HG03066 (cell line): Measurements from ENCODE around the gene DRD3.

Experiments used
- ATAC-seq: cut with Tn5 transposase; IDR thresholded peaks from one replicate; pipeline ENCODE4 v1.9.1; 2021; ENCODE audit warnings: low read depth; ENCODE audit not compliant: unreplicated experiment

DRD3 gene

DNA sequence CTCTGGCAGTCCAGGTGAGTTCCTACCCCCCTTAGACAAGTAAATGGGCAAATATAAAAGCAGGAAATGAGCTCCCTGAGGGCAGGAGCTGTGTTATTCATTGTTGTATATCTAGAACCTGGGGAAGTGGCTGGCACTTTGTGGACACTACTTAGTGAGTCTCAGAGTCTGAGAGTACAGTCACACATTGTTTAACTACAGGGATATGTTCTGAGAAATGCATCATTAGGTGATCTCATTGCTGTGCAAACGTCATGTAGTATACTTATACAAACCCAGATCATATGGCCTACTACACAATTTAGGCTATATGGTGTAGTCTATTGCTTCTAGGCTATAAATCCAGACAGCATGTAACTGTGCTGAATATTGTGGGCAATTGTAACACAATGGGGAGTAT, 52.4 kb downstream of the DRD3 start:
- no peak for ATAC-seq

DNA sequence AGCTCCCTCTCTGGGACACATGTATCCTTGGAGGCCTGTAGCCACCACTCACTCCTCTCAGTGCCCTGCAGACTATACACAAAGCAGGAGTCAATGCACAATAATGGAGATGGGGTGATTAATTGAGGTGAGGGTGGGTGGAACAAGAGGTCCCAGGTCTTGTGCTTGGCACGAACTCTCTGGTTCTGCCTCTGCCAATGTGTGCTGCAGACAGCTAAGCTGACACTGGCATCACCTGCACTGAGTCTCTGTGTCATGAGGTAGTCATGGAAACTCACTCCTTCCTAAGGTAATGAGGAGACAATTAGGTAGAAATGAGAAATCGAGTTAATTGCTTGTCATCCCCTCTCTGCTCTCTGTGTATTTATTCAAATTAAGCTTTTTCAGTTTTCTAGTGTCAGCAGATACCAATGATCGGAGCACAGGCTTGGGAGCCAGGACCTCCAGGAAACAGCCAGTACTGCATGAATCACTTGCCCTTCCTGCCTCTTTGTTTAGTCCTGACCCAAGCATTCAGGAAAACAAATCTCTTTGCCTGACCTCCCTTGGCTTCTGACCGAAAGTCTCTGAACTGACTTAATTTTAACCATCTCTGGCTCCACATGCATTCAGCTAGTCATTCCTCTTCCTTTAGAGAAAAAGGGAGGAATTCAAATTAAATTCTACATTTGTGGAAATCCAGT, 56.7 kb downstream of the DRD3 start:
- ATAC-seq, result no peak

DNA sequence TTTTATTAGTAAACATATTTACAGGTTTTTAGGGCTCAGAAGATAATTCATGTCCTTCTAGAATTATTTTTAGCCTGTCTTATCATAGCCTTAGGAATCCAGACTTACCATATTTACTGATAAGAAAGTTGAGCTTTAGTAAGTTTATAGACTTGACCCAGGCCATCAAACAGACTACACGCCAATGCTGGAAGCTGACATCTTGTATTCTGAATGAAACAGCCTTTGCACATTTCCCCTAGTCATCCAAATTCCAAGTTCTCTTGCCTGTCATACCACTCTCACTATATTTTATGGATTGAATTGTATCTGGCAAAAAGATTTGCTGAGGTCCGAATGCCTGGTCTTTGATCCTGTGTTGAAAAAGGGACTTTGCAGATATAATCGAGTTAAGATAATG, 58.6 kb downstream of the DRD3 start:
- ATAC-seq, result no peak

DNA sequence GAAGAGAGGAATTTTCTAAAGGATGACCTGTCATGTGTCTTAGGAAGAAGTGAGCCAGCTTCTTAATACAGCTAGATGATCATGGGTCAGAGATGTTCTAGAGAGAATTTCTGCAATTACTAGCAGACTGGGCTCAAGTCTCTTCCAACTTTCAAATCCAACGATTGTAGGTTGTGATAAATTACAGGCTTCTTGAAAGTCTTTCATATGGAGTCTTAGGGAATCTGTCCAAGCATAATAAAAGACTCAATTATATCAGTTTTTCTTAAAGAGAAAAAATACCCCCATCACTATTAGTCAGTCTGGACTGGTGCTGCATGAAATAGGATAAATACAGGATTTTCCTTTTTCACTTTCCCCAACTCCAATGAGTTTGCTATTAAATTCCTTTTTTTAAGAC, 59.1 kb downstream of the DRD3 start:
- ATAC-seq, result no peak

DNA sequence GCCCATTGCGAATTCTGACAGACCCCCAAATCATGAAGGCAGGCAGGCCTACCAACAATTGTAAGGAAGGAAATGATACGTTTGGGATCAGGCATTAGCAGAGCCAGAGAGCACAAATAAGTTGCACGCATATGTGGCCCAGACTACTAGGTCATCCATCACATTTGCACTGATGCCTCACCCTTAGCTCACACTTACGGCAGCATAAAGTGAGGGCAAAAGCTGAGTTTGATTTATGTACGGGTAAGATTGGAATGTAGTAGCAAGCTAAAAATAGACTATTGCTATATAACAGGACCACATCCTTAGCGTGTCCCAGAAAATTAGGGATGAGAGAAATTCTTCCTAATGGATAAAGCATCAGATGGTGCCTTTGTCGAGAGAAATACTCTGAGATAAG, 63.7 kb downstream of the DRD3 start:
- no peak for ATAC-seq

DNA sequence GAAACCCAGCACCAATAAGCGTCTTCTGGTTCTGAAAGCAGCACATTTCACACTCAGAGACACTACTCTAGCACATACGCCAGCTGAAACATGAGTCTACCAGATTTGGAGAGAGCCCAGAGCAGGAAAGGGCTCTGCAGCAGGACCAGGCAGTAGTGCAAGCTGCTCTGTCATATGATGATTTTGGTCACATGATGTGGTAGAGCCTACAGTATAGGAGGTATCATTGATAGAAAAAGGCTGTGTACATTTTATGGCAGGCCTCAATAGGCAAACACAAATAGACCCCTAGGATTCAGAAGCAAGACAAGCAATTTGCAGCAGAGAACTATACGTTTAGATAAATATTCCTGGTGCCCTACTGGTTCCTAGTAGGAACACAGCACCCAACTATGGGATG, 64.1 kb downstream of the DRD3 start:
- ATAC-seq, result no peak

DNA sequence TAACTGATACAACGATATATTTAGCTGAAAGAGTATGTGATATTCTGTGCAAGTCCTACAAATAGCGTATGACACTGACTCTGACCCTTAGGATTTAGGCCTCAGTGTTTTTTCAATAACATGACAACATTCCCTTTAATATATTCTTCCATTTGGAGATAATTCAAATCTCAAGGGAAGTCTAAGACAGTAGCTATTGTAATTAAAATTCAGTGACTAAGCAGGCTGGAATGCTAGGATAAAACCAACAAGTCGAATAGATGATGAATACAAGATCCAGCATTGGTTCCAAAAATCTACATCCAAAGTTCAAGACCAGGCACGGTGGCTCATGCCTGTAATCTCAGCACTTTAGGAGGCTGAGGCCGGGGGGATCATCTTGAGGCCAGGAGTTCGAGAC, 66.2 kb downstream of the DRD3 start:
- ATAC-seq, result no peak

DNA sequence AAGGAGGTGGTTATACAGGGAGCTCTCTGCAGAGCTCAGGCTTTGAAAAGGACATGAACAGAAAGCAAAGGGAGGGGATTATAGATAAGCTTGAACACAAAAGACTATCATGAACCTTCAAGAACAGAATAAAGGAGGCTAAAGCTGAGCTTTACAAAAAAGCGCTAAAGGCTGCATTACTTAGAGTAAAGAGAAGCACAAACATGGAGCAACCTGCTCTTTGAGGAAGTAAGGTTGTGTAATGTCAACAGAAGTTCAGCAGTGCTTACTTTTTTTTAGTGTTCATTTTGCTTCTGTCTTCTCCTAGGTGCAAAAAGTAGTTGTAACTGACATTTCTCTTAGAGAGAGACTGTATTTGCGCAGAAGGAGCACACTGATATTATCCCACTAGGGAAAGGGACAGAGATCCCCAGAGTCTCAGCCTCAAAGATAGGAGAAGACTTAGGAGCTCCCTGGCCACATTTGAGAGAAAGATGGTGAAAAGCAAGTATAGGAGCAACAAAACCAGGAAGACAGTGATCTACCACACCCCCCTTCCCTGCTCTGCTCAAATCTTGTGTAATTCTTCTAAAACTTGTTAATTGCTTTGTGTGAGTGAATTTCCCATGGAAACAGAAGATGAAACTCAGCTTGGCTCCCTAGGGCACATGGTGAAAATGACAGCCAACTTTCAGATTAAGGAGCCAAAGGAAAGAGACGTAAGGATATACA, 67.6 kb downstream of the DRD3 start:
- ATAC-seq, result no peak

DNA sequence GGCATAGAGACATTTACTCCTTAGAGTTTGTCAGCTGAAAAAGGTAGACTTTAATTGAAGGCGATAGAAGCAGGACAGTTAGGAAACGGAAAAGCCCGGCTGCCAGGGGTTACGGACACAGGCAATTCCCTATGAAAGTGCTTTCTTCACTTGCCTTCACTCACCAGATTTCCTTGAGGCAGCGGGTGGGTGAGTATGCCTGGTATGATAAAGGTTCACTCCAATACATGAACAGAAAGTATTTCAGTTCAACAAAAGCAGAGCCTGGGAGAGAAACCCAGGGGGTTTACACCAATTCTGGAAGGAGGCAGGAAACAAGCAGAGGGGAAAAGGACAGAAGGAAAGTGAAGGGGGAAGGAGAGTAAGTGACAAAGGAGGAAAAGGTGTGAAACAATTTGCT, 68.4 kb downstream of the DRD3 start:
- ATAC-seq, result no peak

DNA sequence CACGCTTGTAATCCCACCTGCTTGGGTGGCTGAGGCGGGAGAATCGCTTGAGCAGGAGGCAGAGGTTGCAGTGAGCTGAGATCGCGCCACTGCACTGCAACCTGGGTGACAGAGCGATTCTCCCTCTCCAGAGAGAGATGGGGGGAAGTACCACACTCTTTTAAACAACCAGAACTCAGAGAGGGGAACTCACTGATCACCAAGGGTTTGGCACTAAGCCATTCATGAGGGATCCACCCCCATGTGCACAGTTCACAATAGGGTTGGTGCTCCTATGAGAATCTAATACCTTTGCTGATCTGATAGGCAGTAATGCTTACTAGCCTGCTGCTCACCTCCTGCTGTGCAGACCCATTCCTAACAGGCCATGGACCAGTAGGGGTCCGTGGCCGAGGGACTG, 70.7 kb downstream of the DRD3 start:
- ATAC-seq, result no peak

DNA sequence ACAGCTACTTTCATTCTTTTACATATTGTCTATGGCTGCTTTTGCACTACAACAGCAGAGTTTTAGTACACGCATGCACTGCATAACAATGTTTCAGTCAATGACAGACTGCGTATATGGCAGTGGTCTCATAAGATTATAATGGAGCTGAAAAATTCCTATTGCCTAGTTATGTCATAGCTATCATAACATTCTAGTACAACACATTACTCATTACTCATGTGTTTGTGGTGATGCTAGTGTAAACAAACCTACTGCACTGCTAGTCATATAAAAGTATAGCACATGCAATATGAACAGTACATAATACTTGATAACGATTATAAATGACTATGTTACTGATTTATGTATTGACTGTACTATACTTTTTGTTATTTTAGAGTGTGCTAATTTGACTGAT, 74.4 kb downstream of the DRD3 start:
- ATAC-seq, result no peak

DNA sequence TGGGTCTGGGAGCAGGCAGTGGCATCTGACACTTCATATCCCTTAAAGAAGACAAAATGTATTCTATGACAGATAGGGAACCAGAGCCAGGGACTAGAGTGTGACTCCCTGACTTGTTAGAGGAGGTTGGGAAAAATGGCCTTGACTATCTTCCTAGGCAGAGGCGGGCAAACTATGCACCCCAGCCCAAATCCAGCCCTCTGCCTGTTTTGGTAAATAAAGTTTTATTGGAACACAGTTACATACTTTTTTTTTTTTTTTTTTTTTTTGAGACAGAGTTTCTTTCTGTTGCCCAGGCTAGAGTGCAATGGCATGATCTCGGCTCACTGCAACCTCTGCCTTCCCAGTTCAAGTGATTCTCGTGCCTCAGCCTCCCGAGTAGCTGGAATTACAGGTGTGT, 75.0 kb downstream of the DRD3 start:
- no peak for ATAC-seq

DNA sequence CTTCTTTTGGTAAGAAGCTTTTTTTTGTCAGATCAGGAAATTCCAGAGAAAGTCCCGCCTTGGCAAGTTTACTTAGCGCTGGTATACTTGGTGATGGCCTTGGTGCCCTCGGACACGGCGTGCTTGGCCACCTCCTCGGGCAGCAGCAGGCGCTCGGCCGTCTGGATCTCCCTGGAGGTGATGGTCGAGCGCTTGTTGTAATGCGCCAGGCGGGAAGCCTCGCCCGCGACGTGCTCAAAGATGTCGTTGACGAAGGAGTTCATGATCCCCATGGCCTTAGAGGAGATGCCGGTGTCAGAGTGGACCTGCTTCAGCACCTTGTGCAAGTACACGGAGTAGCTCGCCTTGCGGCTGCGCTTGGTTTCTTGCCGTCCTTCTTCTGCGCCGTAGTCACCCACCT, 75.7 kb downstream of the DRD3 start:
- no peak for ATAC-seq

DNA sequence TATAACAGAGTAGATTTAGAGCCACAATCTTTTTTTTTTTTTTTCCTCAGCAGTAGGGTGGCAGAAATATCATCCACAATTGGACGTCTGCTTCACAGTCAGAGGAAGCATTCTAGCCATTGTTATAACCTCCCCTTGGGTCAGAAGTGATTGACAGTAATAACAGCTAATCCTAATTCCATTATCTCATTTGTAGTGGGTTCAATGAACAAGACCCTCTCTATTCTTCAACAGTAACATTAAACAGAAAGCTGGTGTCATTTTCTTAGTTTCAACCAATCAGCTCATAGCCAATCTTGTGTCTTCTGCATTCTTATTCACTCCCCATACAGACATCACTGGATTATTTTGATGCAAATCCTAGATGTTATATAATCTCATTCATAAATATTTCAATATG, 77.8 kb downstream of the DRD3 start:
- ATAC-seq, result no peak

DNA sequence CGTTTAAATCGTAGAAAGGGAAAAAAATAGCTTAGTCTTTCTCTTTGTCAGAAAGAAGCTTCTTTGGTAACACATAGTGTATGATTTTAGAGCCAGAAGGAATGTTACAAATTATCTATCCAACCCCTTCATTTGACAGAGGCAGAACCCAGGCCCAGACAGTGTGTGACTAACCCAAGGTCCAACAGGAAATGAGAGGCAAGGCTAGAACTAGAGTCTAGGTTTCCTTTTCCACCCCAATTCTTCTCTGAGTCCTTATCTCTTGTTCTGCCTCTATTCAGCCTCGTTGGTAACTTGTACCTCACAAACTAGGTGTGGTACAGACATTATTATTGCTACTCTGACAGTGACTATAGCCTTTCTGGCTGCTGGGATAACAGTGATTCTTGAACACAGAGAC, 83.1 kb downstream of the DRD3 start:
- no peak for ATAC-seq

DNA sequence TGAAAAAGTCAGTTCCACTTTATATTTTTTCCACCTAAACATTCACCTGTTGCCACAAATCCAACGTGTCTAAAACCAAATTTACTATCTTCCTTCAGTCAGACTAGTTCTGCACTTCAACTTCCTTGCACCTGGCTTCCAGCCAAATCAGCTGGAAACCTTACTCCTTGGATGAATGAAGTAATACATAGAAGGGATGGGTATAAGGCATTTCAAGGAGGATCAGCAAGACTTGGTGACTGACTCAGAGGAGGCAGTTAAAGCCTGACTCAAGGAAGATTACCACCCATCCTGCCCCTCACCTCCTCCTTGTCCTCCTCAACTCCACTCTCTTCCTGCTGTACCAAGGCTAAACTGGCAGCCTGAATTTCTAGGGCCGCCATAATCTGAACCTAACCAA, 85.3 kb downstream of the DRD3 start:
- ATAC-seq, result no peak

DNA sequence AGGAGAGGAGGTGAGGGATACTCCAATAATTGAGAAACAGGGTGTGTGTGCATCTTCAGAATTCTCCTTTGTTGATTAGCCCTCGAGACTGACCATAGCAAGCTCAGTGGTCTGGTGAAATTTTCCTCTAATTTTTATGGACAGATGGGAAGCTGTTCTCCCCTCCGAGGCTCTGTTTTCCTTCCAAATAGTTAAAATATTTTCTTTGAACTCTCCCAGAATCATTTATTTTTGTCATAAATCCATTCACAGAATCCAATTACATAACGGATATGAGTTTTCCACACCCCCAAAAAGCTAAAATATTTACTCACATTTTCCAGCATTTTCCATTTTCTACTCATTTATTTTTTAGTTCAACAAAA, 85.9 kb downstream of the DRD3 start:
- ATAC-seq, result no peak

DNA sequence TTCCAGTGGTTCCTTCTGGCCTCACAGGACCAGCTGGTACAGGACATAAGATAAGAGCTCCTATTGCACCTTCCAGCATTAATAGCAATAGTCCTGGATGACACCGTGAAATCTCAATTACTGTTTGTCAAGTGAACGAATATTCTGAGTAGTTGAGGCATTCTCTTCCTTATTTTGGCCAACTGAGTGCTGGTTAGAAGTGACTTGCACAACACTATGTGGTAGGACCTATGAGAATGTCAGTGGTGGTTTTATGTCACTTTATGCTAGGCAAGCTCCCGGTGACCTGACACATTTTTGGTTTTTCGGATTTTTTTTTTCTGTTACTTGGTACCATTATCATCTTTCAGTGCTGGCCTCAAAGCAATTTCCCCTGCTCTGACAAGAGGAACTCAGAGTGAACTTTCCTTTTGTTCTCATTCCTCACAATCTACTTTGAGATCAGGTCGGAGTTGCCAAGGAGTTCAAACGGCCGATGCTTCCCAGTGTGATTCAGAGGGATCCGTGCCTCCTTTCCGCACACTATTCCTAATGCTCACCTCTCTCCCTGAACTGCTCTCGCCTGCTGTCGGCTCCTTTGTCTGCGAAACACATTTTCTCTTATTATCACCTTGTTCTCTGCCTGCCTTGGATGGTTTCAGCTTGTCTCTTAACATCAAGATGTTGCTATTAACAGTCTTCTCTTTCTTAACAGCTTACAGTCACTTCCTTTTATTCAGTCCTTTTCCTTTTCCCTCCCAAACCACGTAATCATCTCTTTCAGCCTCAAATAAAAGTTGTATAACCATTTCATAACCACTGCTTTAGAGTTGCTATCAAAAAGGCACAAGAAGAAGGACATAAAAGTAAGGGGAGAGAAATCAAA, 86.5 kb downstream of the DRD3 start:
- ATAC-seq, result no peak

DNA sequence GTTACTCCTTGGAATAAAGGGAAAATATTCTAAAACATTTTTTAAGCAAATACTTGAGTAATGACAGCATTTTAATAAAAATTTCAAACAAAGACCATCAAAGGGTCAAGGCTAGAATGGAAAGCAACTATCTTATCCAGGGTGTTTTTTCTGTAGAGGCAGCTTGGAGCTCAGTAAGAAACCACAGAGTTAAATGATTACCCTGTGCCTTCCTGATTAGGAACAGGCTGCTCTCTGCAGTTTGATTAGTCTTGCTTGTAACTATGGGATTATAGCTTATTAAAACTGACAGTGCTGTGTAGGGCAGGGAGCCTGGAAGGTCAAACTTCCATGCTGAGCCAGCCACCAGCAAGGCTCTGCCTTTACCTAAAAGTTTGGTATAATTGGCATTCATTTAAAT, 89.2 kb downstream of the DRD3 start:
- no peak for ATAC-seq

DNA sequence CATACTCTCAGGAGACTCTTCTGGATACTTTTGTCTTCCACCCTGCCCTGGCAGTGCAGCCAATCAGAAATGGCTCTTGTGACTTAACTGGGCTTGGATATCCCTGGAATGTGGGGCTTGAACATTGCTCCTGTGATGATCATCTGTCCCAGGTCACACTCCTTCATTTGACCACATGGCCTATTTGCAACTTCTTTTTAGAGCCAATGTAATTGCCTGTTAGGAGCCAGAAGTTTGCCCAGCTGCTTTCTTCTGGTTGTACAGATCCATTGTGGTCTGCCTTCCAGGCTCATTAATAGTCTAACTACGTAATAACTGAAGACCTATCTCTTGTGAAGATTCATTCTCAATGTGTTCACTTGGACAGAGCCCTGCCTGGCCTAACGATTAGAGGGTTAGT, 92.5 kb downstream of the DRD3 start:
- ATAC-seq, result no peak

DNA sequence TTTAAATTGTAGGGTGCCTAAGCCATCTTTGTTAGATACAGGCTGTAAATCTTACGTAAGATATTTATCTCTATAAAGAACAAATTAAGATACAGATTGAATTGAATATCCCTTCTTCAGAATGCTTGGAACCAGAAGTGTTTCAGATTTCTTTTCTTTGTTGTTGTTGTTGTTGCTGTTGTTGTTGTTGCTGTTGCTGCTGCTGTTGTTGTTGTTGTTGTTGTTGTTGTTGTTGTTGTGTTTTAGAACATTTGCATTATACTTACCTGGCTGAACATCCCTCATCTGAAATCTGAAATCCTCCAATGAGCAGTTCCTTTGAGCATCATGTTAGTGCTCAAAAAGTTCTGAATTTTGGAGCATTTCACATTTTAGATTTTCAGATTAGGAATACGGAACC, 95.7 kb downstream of the DRD3 start:
- ATAC-seq, result no peak

DNA sequence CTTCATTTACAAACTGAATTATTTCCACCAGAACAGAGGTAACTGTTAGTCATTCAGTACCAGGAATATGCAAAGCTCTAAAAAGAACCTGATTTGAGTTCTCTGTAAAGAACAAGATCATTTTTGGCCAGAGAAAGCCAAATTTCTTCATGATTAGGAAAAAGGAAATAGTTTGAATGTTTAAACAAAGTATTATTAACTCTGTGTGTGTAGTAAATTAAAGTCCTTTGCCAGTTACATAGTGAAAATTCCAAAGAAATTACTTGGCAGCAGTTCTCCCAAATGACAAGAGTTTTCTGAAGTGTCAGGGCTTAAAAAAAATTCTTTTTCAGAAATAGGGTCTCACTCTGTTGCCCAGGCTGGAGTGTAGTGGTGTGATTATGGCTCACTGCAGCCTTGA, 97.8 kb downstream of the DRD3 start:
- no peak for ATAC-seq
